Activated CD8-positive, alpha-beta memory T cell treated with anti-CD3 and anti-CD28 coated beads for 36 hours (primary cell): ENCODE measurements around the gene CRAMP1. TPM values are rescaled to one million over a fixed set of nuclear protein-coding genes. Genes with fewer than 3 reads are reported as not detected.

Source experiments
- CTCF ChIA-PET: fragments of 350-600 bp; sonication (Branson Sonifier 250); formaldehyde crosslinking; loops from one replicate; lab custom pipeline; 2021; ENCODE audit warnings: antibody characterized with exemption; lab: Charles Lee
- POLR2A ChIA-PET: fragments of 350-600 bp; sonication (Branson Sonifier 250); formaldehyde crosslinking; loops from one replicate; lab custom pipeline; 2021; ENCODE audit warnings: antibody characterized with exemption; lab: Charles Lee
- total RNA-seq, 2 experiments: library from RNA; stranded (reverse); gene quantifications; one replicate each; pipeline ENCODE4 v1.2.3, GENCODE V29; 2021

The CRAMP1 gene
- total RNA-seq, 2 experiments from 2014 or later, result 23.6 to 24.3 TPM

DNA sequence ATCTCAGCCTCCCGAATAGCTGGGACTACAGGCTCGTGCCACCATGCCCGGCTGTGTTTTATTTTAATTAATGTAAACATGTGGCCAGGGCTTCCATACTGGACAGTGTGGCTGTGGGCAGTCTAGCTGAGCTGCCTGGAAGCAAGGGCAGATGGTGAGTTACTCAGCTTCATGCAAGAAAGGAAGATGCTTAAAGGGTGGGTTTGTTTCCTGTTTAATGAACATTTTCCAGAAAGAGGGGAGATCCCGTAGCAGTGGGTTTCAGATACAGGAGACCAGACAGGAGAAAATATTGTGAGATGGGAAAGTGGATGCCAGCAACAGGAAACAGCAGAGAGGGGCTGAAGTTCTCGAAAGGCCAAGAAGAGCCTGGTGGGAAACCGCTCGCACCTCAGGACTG, 101.2 kb downstream of the CRAMP1 start:
- ChIA-PET CTCF (interaction anchor here (1.1 kb wide), 1 partner anchor 10 kb away, joined by 3 read pairs; no protein-coding TSS in a partner anchor), POLR2A (no interaction called here)

DNA sequence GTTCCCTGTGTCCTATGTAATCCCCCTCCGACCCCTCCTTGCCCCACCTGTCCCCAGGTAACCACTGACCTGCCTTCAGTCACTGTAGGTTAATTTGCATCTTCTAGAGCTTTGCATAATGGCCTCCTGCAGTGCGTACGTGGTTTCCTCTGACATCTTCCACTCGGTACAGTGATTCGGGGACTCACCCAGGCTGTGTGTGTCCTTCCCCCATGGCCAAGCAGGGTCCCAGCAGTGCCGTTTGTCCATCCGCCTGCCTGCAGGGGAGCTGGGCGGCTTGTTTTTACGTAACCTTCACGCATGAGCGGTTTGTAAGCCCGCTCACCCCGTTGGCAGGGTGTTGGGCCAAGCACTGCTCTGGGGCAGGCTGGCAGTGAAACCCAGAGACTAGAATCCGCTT, 101.8 kb downstream of the CRAMP1 start:
- ChIA-PET POLR2A (no interaction called here), CTCF (interaction anchor here (1.1 kb wide), 1 partner anchor 10 kb away, joined by 3 read pairs; no protein-coding TSS in a partner anchor)

DNA sequence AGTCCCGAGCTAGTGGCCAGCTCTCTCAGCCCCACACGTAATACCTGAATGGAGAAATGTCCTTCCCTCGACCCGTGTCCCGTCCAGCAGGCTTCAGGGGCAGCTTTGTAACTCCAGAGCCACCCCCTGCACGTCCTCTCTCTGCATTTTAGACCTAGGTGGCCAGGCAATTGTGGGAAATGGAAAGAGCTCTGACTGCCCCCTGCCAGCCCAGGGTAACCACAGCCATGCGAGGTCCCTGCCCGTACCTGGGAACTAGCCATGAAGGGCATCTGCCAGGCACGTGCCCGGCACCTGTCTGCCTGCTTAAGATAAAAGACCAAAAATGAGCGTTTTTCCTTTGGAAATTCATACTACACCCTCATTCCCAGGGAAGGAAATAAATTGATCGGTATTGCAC, 103.1 kb downstream of the CRAMP1 start:
- POLR2A ChIA-PET, result no interaction called here
- CTCF ChIA-PET, result no interaction called here

DNA sequence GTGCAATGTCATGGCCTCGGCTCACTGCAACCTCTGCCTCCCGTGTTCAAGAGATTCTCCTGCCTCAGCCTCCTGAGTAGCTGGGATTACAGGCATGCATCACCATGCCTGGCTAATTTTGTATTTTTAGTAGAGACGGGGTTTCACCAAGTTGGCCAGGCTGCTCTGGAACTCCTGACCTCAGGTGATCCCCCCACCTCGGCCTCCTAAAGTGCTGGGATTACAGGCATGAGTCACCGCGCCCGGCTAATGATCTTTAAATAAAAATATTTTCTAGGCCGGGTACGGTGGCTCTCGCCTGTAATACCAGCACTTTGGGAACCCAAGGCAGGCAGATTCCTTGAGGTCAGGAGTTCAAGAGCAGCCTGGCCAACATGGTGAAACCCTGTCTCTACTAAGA, 106.1 kb downstream of the CRAMP1 start:
- ChIA-PET POLR2A (interaction anchor here (0.7 kb wide), 1 partner anchor 974 kb away, joined by 3 read pairs; no protein-coding TSS in a partner anchor), CTCF (interaction anchor here (0.9 kb wide), 1 partner anchor 13 kb away, joined by 3 read pairs; the partner anchor contains the start of gene MAPK8IP3)

DNA sequence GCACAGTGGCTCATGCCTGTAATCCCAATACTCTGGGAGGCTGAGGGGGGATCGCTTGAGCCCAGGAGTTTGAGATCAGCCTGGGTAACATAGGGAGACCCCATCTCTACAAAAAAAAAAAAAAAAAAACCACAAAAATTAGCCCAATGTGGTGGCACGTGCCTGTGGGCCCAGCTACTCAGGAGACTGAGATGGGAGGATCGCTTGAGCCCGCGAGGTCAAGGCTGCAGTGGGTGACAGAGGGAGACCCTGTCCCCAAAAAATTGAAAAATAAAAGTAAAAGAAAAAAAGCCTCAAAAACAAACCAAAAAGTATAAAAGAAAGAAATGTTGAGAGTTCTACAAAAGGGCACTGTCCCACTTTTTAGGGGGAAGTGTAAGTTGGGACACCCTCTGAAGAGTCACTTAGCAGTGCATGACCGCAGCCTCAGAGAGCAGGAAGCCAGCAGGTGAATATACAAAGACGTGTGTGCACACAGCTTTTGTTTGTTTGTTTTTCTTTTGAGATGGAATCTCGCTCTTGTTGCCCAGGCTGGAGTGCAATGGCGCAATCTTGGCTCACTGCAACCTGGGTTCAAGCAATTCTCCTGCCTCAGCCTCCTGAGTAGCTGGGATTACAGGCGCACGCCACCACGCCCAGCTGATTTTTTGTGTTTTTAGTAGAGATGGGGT, 107.5 kb downstream of the CRAMP1 start:
- ChIA-PET POLR2A (interaction anchor here (1.1 kb wide), 1 partner anchor 14 kb away, joined by 7 read pairs; the partner anchor contains the start of gene MAPK8IP3), CTCF (interaction anchor here (2.1 kb wide), 1 partner anchor 14 kb away, joined by 8 read pairs; the partner anchor contains the start of gene MAPK8IP3)

DNA sequence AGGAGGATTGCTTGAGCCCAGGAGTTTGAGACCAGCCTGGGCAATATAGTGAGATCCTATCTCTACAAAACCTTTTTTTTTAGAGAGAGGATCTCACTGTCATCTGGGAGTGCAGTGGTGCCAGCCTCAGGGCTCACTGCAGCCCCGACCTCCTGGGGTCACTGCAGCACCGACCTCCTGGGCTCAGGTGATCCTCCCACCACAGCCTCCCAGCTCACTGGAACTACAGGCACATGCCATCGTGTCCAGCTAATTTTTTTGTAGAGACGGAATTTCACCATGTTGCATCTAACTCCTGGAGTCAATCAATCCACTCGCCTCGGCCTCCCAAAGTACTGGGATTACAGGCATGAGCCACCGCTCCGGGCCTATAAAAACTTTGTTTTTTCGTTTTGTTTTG, 109.2 kb downstream of the CRAMP1 start:
- POLR2A ChIA-PET, result interaction anchor here (0.9 kb wide), 1 partner anchor 14 kb away, joined by 4 read pairs; no protein-coding TSS in a partner anchor
- CTCF ChIA-PET, result interaction anchor here (2.1 kb wide), 1 partner anchor 16 kb away, joined by 8 read pairs; the partner anchor contains the start of gene MAPK8IP3

DNA sequence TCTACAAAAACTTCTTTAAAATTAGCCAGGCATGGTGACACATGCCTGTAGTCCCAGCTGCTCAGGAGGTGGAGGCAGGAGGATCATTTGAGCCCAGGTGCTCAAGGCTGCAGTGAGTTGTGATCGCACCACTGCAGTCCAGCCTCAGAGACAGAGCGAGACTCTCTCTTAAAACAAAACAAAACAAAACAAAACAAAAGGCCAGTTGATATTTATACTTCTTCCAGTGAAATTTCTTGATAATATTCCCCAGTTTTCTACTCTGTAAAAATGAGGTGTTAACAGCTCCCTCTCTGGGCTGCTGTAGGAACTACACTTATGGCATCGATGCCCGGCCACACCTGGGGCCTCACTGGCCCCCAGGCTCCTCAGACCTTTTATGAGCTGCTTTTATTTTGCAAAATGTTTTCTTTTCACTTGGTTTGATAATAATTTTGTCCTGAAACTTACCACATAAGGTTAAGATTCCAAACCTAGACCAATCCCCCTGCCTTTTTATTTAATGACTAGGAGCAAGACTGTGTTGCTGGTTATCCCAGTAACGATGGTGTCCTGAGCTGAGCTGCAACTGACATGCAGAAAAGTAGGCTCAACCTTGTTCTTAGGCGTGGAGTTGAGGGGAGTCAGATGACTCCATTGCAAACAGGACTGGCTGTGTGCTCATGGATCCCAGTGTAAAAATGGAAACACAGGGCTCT, 111.4 kb downstream of the CRAMP1 start:
- CTCF ChIA-PET, result interaction anchor here (0.9 to 1.4 kb wide), 5 partner anchors 9 to 360 kb away, joined by 3 to 5 read pairs (median 3); partner anchors contain the start of genes EME2 and MRPS34
- POLR2A ChIA-PET, result no interaction called here

DNA sequence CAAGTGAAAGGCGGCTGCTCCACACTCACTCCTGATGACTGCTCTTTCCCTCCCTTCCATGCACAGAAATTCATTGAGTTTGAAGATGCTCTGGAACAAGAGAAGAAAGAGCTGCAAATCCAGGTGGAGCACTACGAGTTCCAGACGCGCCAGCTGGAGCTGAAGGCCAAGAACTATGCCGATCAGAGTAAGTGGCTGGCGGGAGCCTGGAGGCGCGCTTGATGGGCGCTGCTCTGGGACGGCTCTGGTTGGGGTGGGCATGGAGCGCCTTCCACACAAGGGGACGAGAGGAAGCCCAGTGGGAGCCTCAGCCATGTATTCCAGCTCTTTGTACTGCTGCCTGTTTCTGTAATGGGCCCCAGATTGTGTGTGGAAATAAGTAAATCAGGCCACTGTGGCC, 112.3 kb downstream of the CRAMP1 start:
- POLR2A ChIA-PET, result no interaction called here
- CTCF ChIA-PET, result interaction anchor here (1.1 kb wide), 1 partner anchor 361 kb away, joined by 3 read pairs; no protein-coding TSS in a partner anchor

DNA sequence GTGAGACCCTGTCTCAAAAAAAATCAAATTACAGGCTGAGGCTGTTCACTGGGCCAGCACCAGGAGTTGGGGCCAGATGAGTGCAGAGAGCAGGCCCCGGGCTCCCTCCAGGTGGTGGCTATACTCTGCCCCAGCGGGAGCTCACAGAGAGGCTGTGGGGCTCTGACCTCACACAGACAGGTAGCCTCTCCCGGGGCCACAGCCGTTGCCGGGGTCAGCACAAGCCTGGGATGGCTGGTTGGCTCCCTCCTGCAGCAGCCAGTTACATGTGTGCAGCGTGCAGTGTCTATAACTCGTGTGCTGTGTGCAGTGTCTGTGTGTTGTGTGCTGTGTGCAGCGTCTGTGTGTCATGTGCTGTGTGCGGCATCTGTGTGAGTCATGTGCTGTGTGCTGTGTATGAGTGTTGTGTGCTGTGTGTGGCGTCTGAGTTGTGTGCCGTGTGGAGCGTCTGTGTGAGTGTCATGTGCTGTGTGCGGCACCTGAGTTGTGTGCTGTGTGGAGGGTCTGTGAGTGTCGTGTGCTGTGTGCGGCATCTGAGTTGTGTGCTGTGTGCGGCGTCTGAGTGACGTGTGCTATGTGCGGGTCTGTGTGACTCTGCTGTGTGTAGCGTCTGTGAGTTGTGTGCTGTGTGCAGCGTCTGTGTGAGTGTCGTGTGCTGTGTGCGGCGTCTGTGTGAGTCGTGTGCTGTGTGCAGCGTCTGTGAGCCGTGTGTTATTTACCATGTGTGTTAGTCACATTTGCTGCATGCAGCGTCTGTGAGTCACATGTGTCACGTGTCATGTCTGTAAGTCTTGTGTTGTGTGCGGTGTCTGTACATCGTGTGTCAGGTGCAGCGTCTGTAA, 114.7 kb downstream of the CRAMP1 start:
- ChIA-PET CTCF (interaction anchor here (1.7 kb wide), 1 partner anchor 21 kb away, joined by 8 read pairs; the partner anchor contains the start of gene MAPK8IP3), POLR2A (no interaction called here)

Other genes starting within 250 kb of the CRAMP1 start
- gene UNKL, start 197.7 kb upstream of the CRAMP1 start, total RNA-seq, result 10 to 100 TPM; 35.7 to 36.0 TPM
- gene UQCC4, start 191.6 kb upstream of the CRAMP1 start, total RNA-seq, result 10 to 100 TPM; 25.8 to 27.0 TPM
- under 1 TPM; 0.34 to 0.70 TPM for gene PERCC1, start 181.3 kb upstream of the CRAMP1 start, total RNA-seq
- 1 to 10 TPM; 1.2 to 1.4 TPM for gene CCDC154, start 167.8 kb upstream of the CRAMP1 start, total RNA-seq
- gene CLCN7, start 137.3 kb upstream of the CRAMP1 start, total RNA-seq, result 10 to 100 TPM; 52.3 to 53.8 TPM
- not detected for gene PTX4, start 123.4 kb upstream of the CRAMP1 start, total RNA-seq
- gene TELO2, start 119.0 kb upstream of the CRAMP1 start, total RNA-seq, result 10 to 100 TPM; 88.2 to 89.3 TPM
- gene TMEM204, start 78.7 kb upstream of the CRAMP1 start, total RNA-seq, result 10 to 100 TPM; 22.6 to 22.8 TPM
- 10 to 100 TPM; 10.4 to 11.0 TPM for gene IFT140, start 288 bp upstream of the CRAMP1 start, total RNA-seq
- gene JPT2, start 65.9 kb downstream of the CRAMP1 start, total RNA-seq, result 100 to 1,000 TPM; 101 to 109 TPM
- gene MAPK8IP3, start 93.8 kb downstream of the CRAMP1 start, total RNA-seq, result 10 to 100 TPM; 57.1 to 57.4 TPM
- gene NME3, start 159.2 kb downstream of the CRAMP1 start, total RNA-seq, result 10 to 100 TPM; 27.0 to 30.0 TPM
- 10 to 100 TPM; 20.3 TPM for gene EME2, start 160.4 kb downstream of the CRAMP1 start, total RNA-seq
- gene MRPS34, start 160.8 kb downstream of the CRAMP1 start, total RNA-seq, result 100 to 1,000 TPM; 197 to 199 TPM
- gene SPSB3, start 170.2 kb downstream of the CRAMP1 start, total RNA-seq, result 10 to 100 TPM; 21.4 to 22.1 TPM
- 10 to 100 TPM; 72.7 to 80.2 TPM for gene NUBP2, start 170.6 kb downstream of the CRAMP1 start, total RNA-seq
- not detected for gene IGFALS, start 181.3 kb downstream of the CRAMP1 start, total RNA-seq
- gene HAGH, start 214.5 kb downstream of the CRAMP1 start, total RNA-seq, result 10 to 100 TPM; 34.4 to 35.8 TPM
- gene FAHD1, start 214.8 kb downstream of the CRAMP1 start, total RNA-seq, result 10 to 100 TPM; 18.7 to 20.7 TPM